ENCODE results near the gene PTGES3L.
A peak's percentile ranks its signal among the peaks of the same experiment; 100 is the strongest.
"Not testable (repeated sequence)": the region's sequence is repeated elsewhere in the genome, so short reads cannot be mapped to it uniquely, and the experiment has no call there.

The PTGES3L gene

GRCh38 chr17:42997984-42998938, 18.4 kb upstream of the PTGES3L start, which contains the start of gene RPL27:
Gene RPL27 (plus strand): TSS chr17:42998419. CDS start chr17:42998751, 332 bp downstream.
- peak; percentile 89 for TF ChIP-seq CTCF (IDR thresholded peaks at IDR 0.05; ENCODE audit: insufficient read depth, missing control alignments)
- DNase-seq (ENCODE audit: insufficient read length, low spot score): peak; percentile 62
- FAIRE-seq: peak; percentile 58

GRCh38 chr17:42997390-42997983, 17.6 kb upstream of the PTGES3L start:
- FAIRE-seq (no peak), DNase-seq (ENCODE audit: insufficient read length, low spot score) (no peak)
- no peak for TF ChIP-seq CTCF (IDR thresholded peaks at IDR 0.05; ENCODE audit: insufficient read depth, missing control alignments)

- not testable (repeated sequence) for FAIRE-seq
Measured at GRCh38 chr17:42993913-42994312, 14.0 kb upstream of the PTGES3L start.

GRCh38 chr17:42992872-42993271, 13.0 kb upstream of the PTGES3L start:
- FAIRE-seq (no peak), DNase-seq (ENCODE audit: insufficient read length, low spot score) (no peak)
- no peak for TF ChIP-seq CTCF (IDR thresholded peaks at IDR 0.05; ENCODE audit: insufficient read depth, missing control alignments)

More at GRCh38 chr17:42993913-42994312, 14.0 kb upstream of the PTGES3L start:
- not testable (repeated sequence) for DNase-seq (ENCODE audit: insufficient read length, low spot score)

- DNase-seq (ENCODE audit: insufficient read length, low spot score) (no peak), FAIRE-seq (no peak)
- TF ChIP-seq CTCF (IDR thresholded peaks at IDR 0.05; ENCODE audit: insufficient read depth, missing control alignments): no peak
Measured at GRCh38 chr17:42991471-42991870, 11.6 kb upstream of the PTGES3L start.

- no peak for DNase-seq (ENCODE audit: insufficient read length, low spot score)
- FAIRE-seq: no peak
- no peak for TF ChIP-seq CTCF (IDR thresholded peaks at IDR 0.05; ENCODE audit: insufficient read depth, missing control alignments)
Measured at GRCh38 chr17:42989726-42990652, 10.1 kb upstream of the PTGES3L start.

GRCh38 chr17:42989141-42989540, 9.3 kb upstream of the PTGES3L start:
- FAIRE-seq: no peak
- TF ChIP-seq CTCF (IDR thresholded peaks at IDR 0.05; ENCODE audit: insufficient read depth, missing control alignments): no peak

More at GRCh38 chr17:42989141-42989540, 9.3 kb upstream of the PTGES3L start:
- no peak for DNase-seq (ENCODE audit: insufficient read length, low spot score)
